B cell (primary cell): ENCODE measurements around the gene TENM4.

Source experiments
- EZH2 ChIP-seq: IDR thresholded peaks from 2 replicates; pipeline ENCODE4 v1.6.1; 2012; ENCODE audit warnings: borderline replicate concordance, low read depth, mild to moderate bottlenecking, moderate library complexity, low read length; ENCODE audit not compliant: insufficient read depth, poor library complexity, severe bottlenecking
- TF ChIP-seq, protein P1 (sequence below): fragments of 200-600 bp; IDR thresholded peaks from one replicate; pipeline ENCODE4 v1.8.0; 2022; ENCODE audit warnings: antibody characterized with exemption, mild to moderate bottlenecking

DNA sequence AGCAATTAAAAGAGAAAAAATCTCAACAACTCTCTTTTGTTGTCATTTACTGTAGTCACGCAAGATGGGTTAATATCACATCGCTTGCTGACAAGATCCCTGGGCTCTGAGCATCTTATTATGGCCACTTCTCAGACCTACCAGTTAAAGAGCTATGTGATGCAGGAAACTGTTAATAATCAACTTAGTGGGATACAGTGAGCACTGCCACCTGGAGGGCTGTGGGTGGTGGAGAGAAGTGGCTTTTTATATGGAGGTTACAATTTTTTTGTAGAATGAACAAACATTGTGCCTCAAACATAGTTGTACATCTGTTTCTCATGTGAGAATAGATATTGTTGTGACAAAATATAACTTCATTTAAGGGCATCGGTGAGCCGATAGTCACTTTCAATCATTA is 181.0 kb downstream of the TENM4 start:
- TF ChIP-seq, protein P1, sequence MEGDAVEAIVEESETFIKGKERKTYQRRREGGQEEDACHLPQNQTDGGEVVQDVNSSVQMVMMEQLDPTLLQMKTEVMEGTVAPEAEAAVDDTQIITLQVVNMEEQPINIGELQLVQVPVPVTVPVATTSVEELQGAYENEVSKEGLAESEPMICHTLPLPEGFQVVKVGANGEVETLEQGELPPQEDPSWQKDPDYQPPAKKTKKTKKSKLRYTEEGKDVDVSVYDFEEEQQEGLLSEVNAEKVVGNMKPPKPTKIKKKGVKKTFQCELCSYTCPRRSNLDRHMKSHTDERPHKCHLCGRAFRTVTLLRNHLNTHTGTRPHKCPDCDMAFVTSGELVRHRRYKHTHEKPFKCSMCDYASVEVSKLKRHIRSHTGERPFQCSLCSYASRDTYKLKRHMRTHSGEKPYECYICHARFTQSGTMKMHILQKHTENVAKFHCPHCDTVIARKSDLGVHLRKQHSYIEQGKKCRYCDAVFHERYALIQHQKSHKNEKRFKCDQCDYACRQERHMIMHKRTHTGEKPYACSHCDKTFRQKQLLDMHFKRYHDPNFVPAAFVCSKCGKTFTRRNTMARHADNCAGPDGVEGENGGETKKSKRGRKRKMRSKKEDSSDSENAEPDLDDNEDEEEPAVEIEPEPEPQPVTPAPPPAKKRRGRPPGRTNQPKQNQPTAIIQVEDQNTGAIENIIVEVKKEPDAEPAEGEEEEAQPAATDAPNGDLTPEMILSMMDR = no peak
- TF ChIP-seq EZH2 = no peak
